ENCODE measurements around the gene TALDO1. TPM values are rescaled to one million over a fixed set of nuclear protein-coding genes. Genes with fewer than 3 reads are reported as not detected.
A peak's percentile ranks its signal among the peaks of the same experiment; 100 is the strongest.
"Not testable (repeated sequence)": the region's sequence is repeated elsewhere in the genome, so short reads cannot be mapped to it uniquely, and the experiment has no call there.

Gene TALDO1
- total RNA-seq, 1 donor from 2014 or later: 196 TPM

DNA sequence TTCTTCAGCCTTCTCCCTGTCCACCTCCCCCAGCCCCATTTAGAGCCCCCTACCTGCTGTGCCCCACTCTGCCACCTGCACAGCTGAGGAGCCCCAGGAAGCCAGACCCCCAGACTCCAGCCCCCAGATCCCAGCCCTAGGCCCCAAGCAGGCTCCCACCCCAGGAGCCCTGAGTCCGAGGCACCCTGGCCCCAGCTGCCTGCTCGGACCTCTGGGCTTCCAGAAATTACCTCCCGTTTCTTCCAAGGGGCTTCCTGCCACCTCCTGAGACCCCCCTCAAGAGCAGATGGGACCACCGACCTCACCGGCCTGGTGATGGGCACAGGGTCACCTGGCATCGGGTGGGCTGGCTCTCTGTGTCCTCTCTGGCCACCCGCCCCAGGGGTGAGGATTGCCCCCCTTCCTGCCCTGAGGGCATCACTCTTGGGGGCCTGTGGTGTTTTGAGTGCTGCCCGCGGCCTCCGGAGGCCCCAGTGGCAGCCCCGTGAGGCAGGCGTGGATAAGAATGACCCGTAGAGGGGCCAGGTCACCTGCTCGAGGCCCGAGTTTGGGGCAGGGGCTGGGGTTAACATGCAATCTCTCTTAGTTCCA lies 18.3 kb upstream of the TALDO1 start:
- Histone ChIP-seq H3K27me3 (peaks cover 8% of the 10 kb centered on the region), H3K36me3 (no peaks in the 10 kb centered on the region), H3K27ac (no peak overlapping the region), H3K4me1 (peaks cover 18% of the 10 kb centered on the region), H3K4me3 (no peak overlapping the region), H3K9me3 (no peaks in the 10 kb centered on the region)
- no peak for ATAC-seq
- intact Hi-C loops (cut with DNase I): loop anchor here (10.0 kb wide), 1 partner anchor 174 kb away; no protein-coding TSS in a partner anchor
- DNase-seq: no peak
- TF ChIP-seq, protein P1, sequence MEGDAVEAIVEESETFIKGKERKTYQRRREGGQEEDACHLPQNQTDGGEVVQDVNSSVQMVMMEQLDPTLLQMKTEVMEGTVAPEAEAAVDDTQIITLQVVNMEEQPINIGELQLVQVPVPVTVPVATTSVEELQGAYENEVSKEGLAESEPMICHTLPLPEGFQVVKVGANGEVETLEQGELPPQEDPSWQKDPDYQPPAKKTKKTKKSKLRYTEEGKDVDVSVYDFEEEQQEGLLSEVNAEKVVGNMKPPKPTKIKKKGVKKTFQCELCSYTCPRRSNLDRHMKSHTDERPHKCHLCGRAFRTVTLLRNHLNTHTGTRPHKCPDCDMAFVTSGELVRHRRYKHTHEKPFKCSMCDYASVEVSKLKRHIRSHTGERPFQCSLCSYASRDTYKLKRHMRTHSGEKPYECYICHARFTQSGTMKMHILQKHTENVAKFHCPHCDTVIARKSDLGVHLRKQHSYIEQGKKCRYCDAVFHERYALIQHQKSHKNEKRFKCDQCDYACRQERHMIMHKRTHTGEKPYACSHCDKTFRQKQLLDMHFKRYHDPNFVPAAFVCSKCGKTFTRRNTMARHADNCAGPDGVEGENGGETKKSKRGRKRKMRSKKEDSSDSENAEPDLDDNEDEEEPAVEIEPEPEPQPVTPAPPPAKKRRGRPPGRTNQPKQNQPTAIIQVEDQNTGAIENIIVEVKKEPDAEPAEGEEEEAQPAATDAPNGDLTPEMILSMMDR (IDR thresholded peaks at IDR 0.05): no peak

DNA sequence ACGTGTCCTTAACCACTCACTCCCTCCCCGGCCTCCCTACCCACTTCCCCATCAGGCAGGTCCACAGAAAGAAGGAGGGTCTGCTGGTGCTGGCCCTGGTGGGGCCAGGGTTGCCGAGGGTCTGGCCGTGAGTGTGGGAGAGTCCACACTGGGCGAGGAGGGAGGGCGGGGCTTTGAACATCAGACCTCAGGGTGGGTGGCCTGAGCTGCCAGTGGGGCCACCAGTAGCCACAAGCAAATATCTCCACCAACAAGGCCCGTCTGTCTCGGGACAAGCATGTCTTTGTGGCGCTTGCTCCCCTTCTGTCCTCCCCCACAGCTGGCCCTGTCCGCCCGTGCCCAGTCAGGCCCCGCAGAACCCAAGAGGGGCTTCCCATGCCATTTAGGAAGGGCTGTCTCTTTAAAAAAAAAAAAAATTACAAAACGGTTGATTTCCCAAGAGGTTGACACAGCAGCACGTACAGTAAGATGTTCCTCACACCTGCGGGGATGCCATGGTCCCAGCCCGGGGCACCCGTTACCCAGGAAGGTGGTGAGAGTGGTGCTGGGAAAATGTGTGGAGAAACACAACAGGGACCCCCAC lies 17.7 kb upstream of the TALDO1 start:
- intact Hi-C loops (cut with DNase I): loop anchor here (10.0 kb wide), 1 partner anchor 175 kb away; no protein-coding TSS in a partner anchor
- H3K27ac ChIP-seq: no peak overlapping the region
- TF ChIP-seq, protein P1 (IDR thresholded peaks at IDR 0.05): no peak

DNA sequence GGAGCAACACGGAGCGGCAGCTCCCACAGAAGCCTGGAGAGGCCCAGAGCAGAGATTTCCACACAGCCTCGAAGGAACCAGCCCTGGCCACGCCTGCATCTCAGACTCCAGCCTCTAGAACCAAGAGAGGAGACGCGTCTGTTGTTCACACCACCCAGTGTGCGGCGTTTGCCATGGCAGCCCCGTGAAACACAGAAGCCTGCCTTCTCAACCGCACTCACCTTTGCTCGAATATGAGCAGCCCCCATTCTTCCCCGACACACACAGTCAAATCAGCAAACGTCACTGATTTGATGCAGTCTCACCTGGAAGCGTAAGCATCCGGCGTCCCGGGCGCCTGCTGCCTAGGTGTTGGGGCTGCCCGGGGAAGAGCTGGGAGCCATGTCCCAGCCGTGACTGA lies 14.2 kb upstream of the TALDO1 start:
- Histone ChIP-seq H3K9me3 (no peaks in the 10 kb centered on the region), H3K36me3 (no peaks in the 10 kb centered on the region), H3K4me1 (peaks cover 2% of the 10 kb centered on the region), H3K4me3 (no peak overlapping the region), H3K27me3 (no peaks in the 10 kb centered on the region), H3K27ac (no peak overlapping the region)
- ATAC-seq (no peak), DNase-seq (no peak)
- TF ChIP-seq, protein P1 (IDR thresholded peaks at IDR 0.05): no peak
- intact Hi-C loops (cut with DNase I): no loop called here

More for the DNA sequence above, 17.7 kb upstream of the TALDO1 start:
- Histone ChIP-seq H3K27me3 (peaks cover 8% of the 10 kb centered on the region), H3K36me3 (no peaks in the 10 kb centered on the region), H3K9me3 (no peaks in the 10 kb centered on the region), H3K4me1 (peaks cover 18% of the 10 kb centered on the region), H3K4me3 (no peak overlapping the region)
- ATAC-seq (no peak), DNase-seq (no peak)

DNA sequence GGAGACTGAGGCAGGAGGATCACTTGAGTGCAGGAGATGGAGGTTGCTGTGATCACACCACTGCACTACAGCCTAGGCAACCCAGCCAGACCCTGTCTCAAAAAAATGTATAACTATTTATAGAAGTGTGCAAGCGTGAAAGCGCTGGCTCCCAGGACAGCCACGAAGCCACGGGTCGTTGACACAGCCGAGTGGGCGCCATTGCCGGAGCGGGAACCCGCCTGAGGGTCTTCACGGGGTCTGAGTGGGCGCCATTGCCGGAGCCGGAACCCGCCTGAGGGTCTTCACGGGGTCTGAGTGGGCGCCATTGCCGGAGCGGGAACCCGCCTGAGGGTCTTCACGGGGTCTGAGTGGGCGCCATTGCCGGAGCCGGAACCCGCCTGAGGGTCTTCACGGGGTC lies 12.7 kb upstream of the TALDO1 start:
- H3K27ac ChIP-seq; H3K4me1 ChIP-seq; H3K4me3 ChIP-seq; H3K27me3 ChIP-seq; DNase-seq; H3K36me3 ChIP-seq; ATAC-seq; H3K9me3 ChIP-seq; intact Hi-C loops (cut with DNase I): not testable (repeated sequence)

DNA sequence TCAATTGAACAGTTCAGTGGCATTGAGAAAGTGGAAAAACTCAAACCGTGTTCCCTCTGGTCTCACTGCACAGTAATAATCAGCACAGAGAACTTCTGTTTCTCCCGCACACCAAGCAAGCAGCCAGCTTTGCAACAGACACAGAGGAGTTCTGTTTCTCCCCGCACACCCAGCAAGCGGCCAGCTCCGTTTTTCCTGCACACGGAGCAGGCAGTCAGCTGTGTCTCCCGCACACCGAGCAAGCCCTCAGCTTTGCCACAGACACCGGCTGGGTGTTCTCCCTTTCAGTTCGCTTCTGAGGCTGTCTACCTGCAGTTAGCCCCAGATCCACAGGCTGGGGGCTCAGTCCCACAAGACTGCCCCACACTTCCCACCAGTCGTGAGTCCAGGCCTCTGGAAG lies 9.9 kb upstream of the TALDO1 start:
- DNase-seq (no peak), ATAC-seq (no peak)
- H3K27ac ChIP-seq: no peak overlapping the region
- no peaks in the 10 kb centered on the region for H3K4me1 ChIP-seq
- H3K4me3 ChIP-seq: no peak overlapping the region
- no peaks in the 10 kb centered on the region for H3K27me3 ChIP-seq
- no peaks in the 10 kb centered on the region for H3K36me3 ChIP-seq
- TF ChIP-seq, protein P1 (IDR thresholded peaks at IDR 0.05): no peak
- H3K9me3 ChIP-seq: no peaks in the 10 kb centered on the region
- intact Hi-C loops (cut with DNase I): no loop called here

DNA sequence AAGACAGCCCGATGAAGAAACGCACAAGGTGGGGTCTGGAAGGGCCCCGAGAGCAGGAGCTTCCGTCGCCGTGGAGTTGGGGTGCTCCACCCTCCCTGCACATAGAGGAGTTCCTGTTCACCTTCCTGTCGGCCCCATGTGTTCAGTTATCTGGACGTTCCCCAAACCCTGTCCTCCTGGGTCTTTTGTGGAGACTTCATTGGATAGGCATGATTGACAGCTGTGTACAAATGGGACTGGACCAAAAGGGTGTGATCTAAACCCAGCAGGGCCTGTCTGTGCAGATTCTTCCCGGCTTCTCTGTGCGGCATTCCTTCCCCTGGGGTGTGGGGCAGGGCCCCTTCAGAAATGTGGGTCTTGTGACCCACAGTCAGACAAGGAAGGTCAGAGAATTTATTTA lies 9.4 kb upstream of the TALDO1 start:
- H3K27me3 ChIP-seq; DNase-seq; intact Hi-C loops (cut with DNase I); H3K4me3 ChIP-seq; H3K4me1 ChIP-seq; H3K36me3 ChIP-seq; H3K9me3 ChIP-seq; H3K27ac ChIP-seq: not testable (repeated sequence)
- ATAC-seq: peak; percentile 70
